ENCODE measurements around the gene TRAK2. TPM values are rescaled to one million over a fixed set of nuclear protein-coding genes. Genes with fewer than 3 reads are reported as not detected.

The TRAK2 gene
- total and polyA plus RNA-seq, 2 experiments from 2014 or later: 6.7 to 17.0 TPM

GRCh38 chr2:201411421-201411820 lies 39.8 kb downstream of the TRAK2 start (continued):
- no peak for TF ChIP-seq ZNF462 (CRISPR knock-in tag; IDR thresholded peaks at IDR 0.05)
- no peak for TF ChIP-seq ZNF331 (CRISPR knock-in tag; IDR thresholded peaks at IDR 0.05; ENCODE audit: low read depth)
- no peak for TF ChIP-seq JUNB (IDR thresholded peaks at IDR 0.05; ENCODE audit: unreplicated experiment)
- no peak for TF ChIP-seq EZH2phosphoT487 (IDR thresholded peaks at IDR 0.05; ENCODE audit: unreplicated experiment)

- no peaks in the 10 kb centered on the region for H3K9me2 ChIP-seq (ENCODE audit: insufficient read depth)
- H3K36me3 ChIP-seq (ENCODE audit: insufficient read depth): no peaks in the 10 kb centered on the region
- H3K27ac ChIP-seq (ENCODE audit: low read depth): no peak overlapping the region
- Mint-ChIP-seq H3K4me1 (no peaks in the 10 kb centered on the region), H3K9me3 (no peaks in the 10 kb centered on the region), H3K36me3 (ENCODE audit: low read depth) (no peaks in the 10 kb centered on the region), H3K4me3 (no peak overlapping the region), H3K27ac (no peak overlapping the region), H3K27me3 (ENCODE audit: insufficient read depth, low read depth, poor library complexity) (no peaks in the 10 kb centered on the region)
- H3K4me3 ChIP-seq: no peak overlapping the region
- no peaks in the 10 kb centered on the region for H4K20me1 ChIP-seq (replicated peaks; ENCODE audit: insufficient read depth)
- no peak overlapping the region for H3K4me2 ChIP-seq
- H3F3A ChIP-seq (replicated peaks; ENCODE audit: low read depth): no peaks in the 10 kb centered on the region
- DNase-seq (ENCODE audit: low spot score) (no peak), ATAC-seq (no peak)
- H3K27me3 ChIP-seq (ENCODE audit: insufficient read depth): no peaks in the 10 kb centered on the region
- H2AFZ ChIP-seq: no peak overlapping the region
- H3K79me2 ChIP-seq (replicated peaks; ENCODE audit: insufficient read depth): no peaks in the 10 kb centered on the region
- H3K4me1 ChIP-seq (ENCODE audit: insufficient read depth): peaks cover 9% of the 10 kb centered on the region
- TF ChIP-seq ZNF331 (CRISPR knock-in tag; IDR thresholded peaks at IDR 0.05; ENCODE audit: low read depth): no peak
- TF ChIP-seq CREB1 (CRISPR knock-in tag; IDR thresholded peaks at IDR 0.05; ENCODE audit: low read depth): no peak
- no peak for TF ChIP-seq JUNB (IDR thresholded peaks at IDR 0.05; ENCODE audit: unreplicated experiment)
- no peak for TF ChIP-seq EZH2 (IDR thresholded peaks at IDR 0.05; ENCODE audit: low read depth, unreplicated experiment)
- no peak for TF ChIP-seq ZNF462 (CRISPR knock-in tag; IDR thresholded peaks at IDR 0.05)
Measured at GRCh38 chr2:201408931-201409330, 42.3 kb downstream of the TRAK2 start.

Measured in GM23338 (cell line).